HUES48 (cell line): ENCODE measurements around the gene PAEP.

Experiments
- H3K27ac ChIP-seq: one replicate; pipeline ENCODE4 v1.7.0; 2013; ENCODE audit warnings: low read depth, low read length, inconsistent platforms
- H3K27me3 ChIP-seq: 2 replicates; pipeline ENCODE4 v1.6.1; 2013; ENCODE audit warnings: mild to moderate bottlenecking, low read length; ENCODE audit not compliant: control insufficient read depth, insufficient read depth
- H3K36me3 ChIP-seq: 2 replicates; pipeline ENCODE4 v1.6.1; 2013; ENCODE audit warnings: low read length; ENCODE audit not compliant: control insufficient read depth, insufficient read depth
- H3K4me1 ChIP-seq: 2 replicates; pipeline ENCODE4 v1.6.1; 2013; ENCODE audit warnings: mild to moderate bottlenecking, low read length; ENCODE audit not compliant: control insufficient read depth, insufficient read depth
- H3K4me3 ChIP-seq: 2 replicates; pipeline ENCODE4 v1.5.1; 2013; ENCODE audit warnings: mild to moderate bottlenecking, low read depth, low read length
- H3K9ac ChIP-seq: 2 replicates; pipeline ENCODE4 v1.6.1; 2013; ENCODE audit warnings: mild to moderate bottlenecking, low read depth, low read length, moderate library complexity
- H3K9me3 ChIP-seq: 2 replicates; pipeline ENCODE4 v1.6.1; 2013; ENCODE audit warnings: low read length; ENCODE audit not compliant: control insufficient read depth, insufficient read depth

PAEP gene

GRCh38 chr9:135589596-135590485 lies 28.3 kb downstream of the PAEP start:
- no peak overlapping the region for H3K9ac ChIP-seq
- no peaks in the 10 kb centered on the region for H3K27me3 ChIP-seq
- H3K4me3 ChIP-seq, result no peak overlapping the region
- H3K36me3 ChIP-seq, result no peaks in the 10 kb centered on the region
- no peak overlapping the region for H3K27ac ChIP-seq
- no peaks in the 10 kb centered on the region for H3K9me3 ChIP-seq
- no peaks in the 10 kb centered on the region for H3K4me1 ChIP-seq

- Histone ChIP-seq H3K36me3 (no peaks in the 10 kb centered on the region), H3K27ac (no peak overlapping the region), H3K9me3 (no peaks in the 10 kb centered on the region), H3K4me3 (no peak overlapping the region), H3K4me1 (no peaks in the 10 kb centered on the region), H3K27me3 (no peaks in the 10 kb centered on the region), H3K9ac (no peak overlapping the region)
These were observed 29.0 kb downstream of the PAEP start for GRCh38 chr9:135590486-135591079.

- no peaks in the 10 kb centered on the region for H3K36me3 ChIP-seq
- no peak overlapping the region for H3K27ac ChIP-seq
- no peaks in the 10 kb centered on the region for H3K9me3 ChIP-seq
- H3K9ac ChIP-seq, result no peak overlapping the region
- no peak overlapping the region for H3K4me3 ChIP-seq
- no peaks in the 10 kb centered on the region for H3K27me3 ChIP-seq
- H3K4me1 ChIP-seq, result no peaks in the 10 kb centered on the region
These were observed 30.2 kb downstream of the PAEP start for GRCh38 chr9:135591506-135592330.

- Histone ChIP-seq H3K9me3 (no peaks in the 10 kb centered on the region), H3K36me3 (no peaks in the 10 kb centered on the region), H3K4me3 (no peak overlapping the region), H3K27ac (no peak overlapping the region), H3K27me3 (no peaks in the 10 kb centered on the region), H3K9ac (no peak overlapping the region), H3K4me1 (no peaks in the 10 kb centered on the region)
These were observed 30.7 kb downstream of the PAEP start for GRCh38 chr9:135592331-135592590.

GRCh38 chr9:135592625-135593024 lies 31.1 kb downstream of the PAEP start:
- H3K36me3 ChIP-seq, result no peaks in the 10 kb centered on the region
- H3K27ac ChIP-seq, result no peak overlapping the region
- H3K9me3 ChIP-seq, result no peaks in the 10 kb centered on the region
- no peaks in the 10 kb centered on the region for H3K27me3 ChIP-seq
- no peak overlapping the region for H3K4me3 ChIP-seq
- no peak overlapping the region for H3K9ac ChIP-seq
- H3K4me1 ChIP-seq, result no peaks in the 10 kb centered on the region

- H3K27ac ChIP-seq, result no peak overlapping the region
- H3K9ac ChIP-seq, result no peak overlapping the region
- H3K27me3 ChIP-seq, result no peaks in the 10 kb centered on the region
- no peaks in the 10 kb centered on the region for H3K9me3 ChIP-seq
- no peaks in the 10 kb centered on the region for H3K4me1 ChIP-seq
- no peaks in the 10 kb centered on the region for H3K36me3 ChIP-seq
- no peak overlapping the region for H3K4me3 ChIP-seq
These were observed 34.7 kb downstream of the PAEP start for GRCh38 chr9:135596211-135596610.

- no peaks in the 10 kb centered on the region for H3K36me3 ChIP-seq
- no peaks in the 10 kb centered on the region for H3K27me3 ChIP-seq
These were observed 38.8 kb downstream of the PAEP start for GRCh38 chr9:135600296-135600817.

GRCh38 chr9:135601988-135602387 lies 40.4 kb downstream of the PAEP start:
- no peaks in the 10 kb centered on the region for H3K4me1 ChIP-seq
- H3K9ac ChIP-seq, result no peak overlapping the region
- no peaks in the 10 kb centered on the region for H3K27me3 ChIP-seq
- H3K36me3 ChIP-seq, result no peaks in the 10 kb centered on the region
- no peak overlapping the region for H3K27ac ChIP-seq
- H3K9me3 ChIP-seq, result no peaks in the 10 kb centered on the region
- no peak overlapping the region for H3K4me3 ChIP-seq

More at GRCh38 chr9:135600296-135600817, 38.8 kb downstream of the PAEP start:
- Histone ChIP-seq H3K4me3 (no peak overlapping the region), H3K4me1 (no peaks in the 10 kb centered on the region), H3K27ac (no peak overlapping the region), H3K9me3 (no peaks in the 10 kb centered on the region), H3K9ac (no peak overlapping the region)

GRCh38 chr9:135602789-135603481 lies 41.4 kb downstream of the PAEP start:
- H3K27ac ChIP-seq, result no peak overlapping the region
- H3K27me3 ChIP-seq, result no peaks in the 10 kb centered on the region
- H3K9ac ChIP-seq, result no peak overlapping the region
- no peak overlapping the region for H3K4me3 ChIP-seq
- no peaks in the 10 kb centered on the region for H3K9me3 ChIP-seq
- no peaks in the 10 kb centered on the region for H3K36me3 ChIP-seq
- no peaks in the 10 kb centered on the region for H3K4me1 ChIP-seq

- Histone ChIP-seq H3K4me3 (no peak overlapping the region), H3K36me3 (no peaks in the 10 kb centered on the region), H3K9me3 (no peaks in the 10 kb centered on the region), H3K9ac (no peak overlapping the region), H3K27me3 (no peaks in the 10 kb centered on the region), H3K4me1 (no peaks in the 10 kb centered on the region), H3K27ac (no peak overlapping the region)
These were observed 43.1 kb downstream of the PAEP start for GRCh38 chr9:135604437-135605237.
